HG02678 (cell line): ENCODE results near the gene DRAM2.
"Not testable (repeated sequence)": the region's sequence is repeated elsewhere in the genome, so short reads cannot be mapped to it uniquely, and the experiment has no call there.

ENCODE experiments used
- ATAC-seq: cut with Tn5 transposase; IDR thresholded peaks from one replicate; pipeline ENCODE4 v1.9.1; 2021; ENCODE audit warnings: mild to moderate bottlenecking, moderate library complexity; ENCODE audit not compliant: unreplicated experiment

Gene DRAM2

DNA sequence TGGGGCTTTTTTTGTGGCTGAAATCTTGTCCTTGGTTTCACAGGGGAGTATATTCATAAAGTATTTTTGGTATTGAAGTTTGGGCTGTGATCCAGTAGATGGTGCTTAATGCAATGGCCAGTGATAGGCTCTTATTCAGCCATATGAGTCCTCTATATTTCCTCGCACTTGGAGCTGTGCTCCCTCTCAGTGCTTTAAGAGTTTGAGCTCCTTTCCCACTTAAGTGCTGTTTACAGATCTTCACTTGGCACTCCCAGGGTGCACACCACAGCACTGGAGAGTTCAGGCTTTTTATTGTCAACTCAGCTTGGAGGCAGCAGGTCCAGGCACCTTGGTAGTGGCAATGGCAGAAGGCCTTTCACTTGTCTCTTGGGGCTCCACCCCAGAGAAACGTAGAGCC lies 54.9 kb downstream of the DRAM2 start:
- no peak for ATAC-seq

DNA sequence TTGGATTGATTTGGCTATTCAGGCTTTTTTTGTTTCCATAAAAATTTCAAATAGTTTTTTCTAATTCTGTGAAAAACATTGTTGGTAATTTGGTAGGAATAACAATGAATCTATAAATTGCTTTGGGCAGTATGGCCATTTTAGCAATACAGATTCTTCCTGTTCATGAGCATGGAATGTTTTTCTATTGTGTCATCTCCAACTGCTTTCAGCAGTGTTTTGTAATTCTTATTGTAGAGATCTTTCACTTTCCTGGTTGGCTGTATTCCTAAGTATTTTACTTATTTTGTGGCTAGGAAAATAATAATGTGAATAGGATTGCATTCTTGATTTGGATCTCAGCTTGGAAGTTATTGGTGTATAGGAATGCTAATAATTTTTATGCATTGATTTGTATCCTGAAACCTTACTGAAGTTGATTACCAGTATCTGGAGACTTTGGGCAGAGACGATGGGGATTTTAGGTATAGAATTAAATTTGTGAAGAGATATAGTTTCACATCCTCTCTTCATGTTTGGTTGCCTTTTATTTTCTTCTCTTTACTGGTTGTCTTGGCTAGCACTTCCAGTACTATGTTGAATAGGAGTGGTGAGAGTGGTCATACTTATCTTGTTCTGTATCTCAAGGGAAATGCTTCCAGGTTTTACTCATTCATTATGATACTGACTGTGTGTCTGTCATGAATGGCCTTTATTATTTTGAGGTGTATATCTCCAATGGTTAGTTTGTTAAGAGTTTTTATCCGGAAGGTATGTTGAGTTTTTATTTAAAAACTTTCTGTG lies 57.3 kb downstream of the DRAM2 start:
- ATAC-seq: no peak

DNA sequence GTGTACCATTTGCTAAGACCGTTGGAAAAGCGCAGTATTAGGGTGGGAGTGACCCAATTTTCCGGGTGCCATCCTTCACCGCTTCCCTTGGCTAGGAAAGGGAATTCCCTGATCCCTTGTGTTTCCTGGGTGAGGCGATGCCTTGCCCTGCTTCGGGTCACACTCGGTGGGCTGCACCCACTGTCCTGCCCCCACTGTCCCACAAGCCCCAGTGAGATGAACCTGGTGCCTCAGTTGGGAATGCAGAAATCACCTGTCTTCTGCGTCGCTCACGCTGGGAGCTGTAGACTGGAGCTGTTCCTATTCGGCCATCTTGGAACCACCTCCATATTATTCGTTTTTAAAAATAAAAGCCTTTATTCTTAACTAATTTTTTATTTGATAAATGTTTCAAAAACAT lies 60.6 kb downstream of the DRAM2 start:
- ATAC-seq: not testable (repeated sequence)

DNA sequence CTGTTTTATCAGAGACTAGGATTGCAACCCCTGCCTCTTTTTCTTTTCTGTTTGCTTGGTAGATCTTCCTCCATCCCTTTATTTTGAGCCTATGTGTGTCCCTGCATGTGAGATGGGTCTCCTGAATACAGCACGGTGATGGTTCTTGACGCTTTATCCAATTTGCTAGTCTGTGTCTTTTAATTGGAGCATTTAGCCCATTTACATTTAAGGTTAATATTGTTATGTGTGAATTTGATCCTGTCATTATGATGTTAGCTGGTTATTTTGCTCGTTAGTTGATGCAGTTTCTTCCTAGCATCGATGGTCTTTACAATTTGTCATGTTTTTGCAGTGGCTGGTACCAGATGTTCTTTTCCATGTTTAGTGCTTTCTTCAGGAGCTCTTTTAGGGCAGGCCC lies 62.6 kb downstream of the DRAM2 start:
- not testable (repeated sequence) for ATAC-seq
